Fibroblast of skin of left biceps (primary cell): ENCODE measurements around the gene RGCC.
"Not testable (repeated sequence)": the region's sequence is repeated elsewhere in the genome, so short reads cannot be mapped to it uniquely, and the experiment has no call there.

Experiments
- DNase-seq, 2 experiments: peaks; one replicate each; pipeline ENCODE4 v3.0.0-alpha.2; 2013; ENCODE audit warnings: low read depth in 2 of 2

Gene RGCC

GRCh38 chr13:41456768-41457588, at the start of gene RGCC:
TSS of gene RGCC (plus strand) at chr13:41457550. CDS start at chr13:41457708, 158 bp downstream.
- DNase-seq: no peak

- DNase-seq: peak in 1 of 2 experiments; percentile 35
These were observed 49.2 kb upstream of the RGCC start for GRCh38 chr13:41408121-41408520.

GRCh38 chr13:41408746-41409145, 48.6 kb upstream of the RGCC start:
- DNase-seq: no peak

- DNase-seq: no peak
These were observed 47.7 kb upstream of the RGCC start for GRCh38 chr13:41409611-41410010.

- DNase-seq: no peak
These were observed 46.3 kb upstream of the RGCC start for GRCh38 chr13:41411060-41411459.

- DNase-seq: peak in 1 of 2 experiments; percentile 22
These were observed 45.8 kb upstream of the RGCC start for GRCh38 chr13:41411522-41411921.

GRCh38 chr13:41413872-41414271, 43.5 kb upstream of the RGCC start:
- no peak for DNase-seq

GRCh38 chr13:41416276-41416675, 41.1 kb upstream of the RGCC start:
- DNase-seq: no peak

GRCh38 chr13:41418027-41418426, 39.3 kb upstream of the RGCC start:
- DNase-seq: peak; percentile 52 to 59

GRCh38 chr13:41418731-41419130, 38.6 kb upstream of the RGCC start:
- no peak for DNase-seq

GRCh38 chr13:41419206-41419605, 38.1 kb upstream of the RGCC start:
- DNase-seq: no peak

GRCh38 chr13:41420146-41420545, 37.2 kb upstream of the RGCC start:
- DNase-seq: no peak

- DNase-seq: not testable (repeated sequence)
These were observed 36.0 kb upstream of the RGCC start for GRCh38 chr13:41421330-41421729.

- not testable (repeated sequence) for DNase-seq
These were observed 35.4 kb upstream of the RGCC start for GRCh38 chr13:41421983-41422382.

GRCh38 chr13:41423259-41423658, 34.1 kb upstream of the RGCC start:
- not testable (repeated sequence) for DNase-seq

GRCh38 chr13:41424675-41425074, 32.7 kb upstream of the RGCC start:
- DNase-seq: not testable (repeated sequence)

GRCh38 chr13:41426047-41426446, 31.3 kb upstream of the RGCC start:
- no peak for DNase-seq

GRCh38 chr13:41427666-41428065, 29.7 kb upstream of the RGCC start:
- no peak for DNase-seq

GRCh38 chr13:41428155-41428554, 29.2 kb upstream of the RGCC start:
- DNase-seq: no peak

- not testable (repeated sequence) for DNase-seq
These were observed 23.3 kb upstream of the RGCC start for GRCh38 chr13:41434030-41434429.

- no peak for DNase-seq
These were observed 22.4 kb upstream of the RGCC start for GRCh38 chr13:41434831-41435520.

- no peak for DNase-seq
These were observed 13.4 kb upstream of the RGCC start for GRCh38 chr13:41443969-41444368.

GRCh38 chr13:41452462-41452861, 4.9 kb upstream of the RGCC start:
- no peak for DNase-seq
